ENCODE data around the gene DMKN.

The DMKN gene, protein sequence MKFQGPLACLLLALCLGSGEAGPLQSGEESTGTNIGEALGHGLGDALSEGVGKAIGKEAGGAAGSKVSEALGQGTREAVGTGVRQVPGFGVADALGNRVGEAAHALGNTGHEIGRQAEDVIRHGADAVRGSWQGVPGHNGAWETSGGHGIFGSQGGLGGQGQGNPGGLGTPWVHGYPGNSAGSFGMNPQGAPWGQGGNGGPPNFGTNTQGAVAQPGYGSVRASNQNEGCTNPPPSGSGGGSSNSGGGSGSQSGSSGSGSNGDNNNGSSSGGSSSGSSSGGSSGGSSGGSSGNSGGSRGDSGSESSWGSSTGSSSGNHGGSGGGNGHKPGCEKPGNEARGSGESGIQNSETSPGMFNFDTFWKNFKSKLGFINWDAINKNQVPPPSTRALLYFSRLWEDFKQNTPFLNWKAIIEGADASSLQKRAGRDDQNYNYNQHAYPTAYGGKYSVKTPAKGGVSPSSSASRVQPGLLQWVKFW

DNA sequence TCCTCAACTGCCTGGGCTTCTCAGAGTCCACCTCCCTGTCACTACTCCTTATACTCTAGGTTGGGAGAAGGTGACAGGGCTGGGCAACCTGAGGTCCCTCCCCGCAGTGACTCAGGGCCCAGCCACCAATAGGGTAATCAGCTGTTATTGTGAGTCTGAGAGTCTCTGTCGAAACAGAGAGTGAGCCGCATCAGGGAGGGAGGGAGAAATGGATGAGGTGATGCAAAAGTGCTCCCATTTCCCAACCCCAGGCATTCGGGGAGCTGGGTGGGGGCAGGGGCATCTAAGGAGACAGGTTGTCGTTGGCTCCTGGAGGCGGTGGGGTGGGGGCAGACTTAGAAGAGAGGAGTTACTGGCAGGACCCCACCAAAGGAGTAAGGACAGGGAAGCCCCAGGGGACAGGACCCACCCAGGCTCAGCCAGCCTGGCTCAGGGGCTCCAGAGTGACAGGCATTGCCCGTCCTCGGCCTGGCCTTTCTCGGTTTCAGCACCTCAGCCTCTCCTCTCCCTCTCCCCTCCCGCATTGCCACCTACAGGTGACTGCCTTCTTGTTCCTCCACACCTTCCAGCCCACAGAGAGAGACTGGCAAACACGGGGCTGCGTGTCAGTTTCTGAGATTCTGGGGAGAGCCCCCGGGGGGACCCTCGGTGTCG lies at the start of gene DMKN:
DMKN (minus strand) TSS at position 22 of the 654 bp plus-strand sequence. CDS start 174 bp downstream, outside the sequence.
- DNase-seq (ENCODE audit: low read depth in 2 of 2, low spot score in 1 of 2): no peak

DNA sequence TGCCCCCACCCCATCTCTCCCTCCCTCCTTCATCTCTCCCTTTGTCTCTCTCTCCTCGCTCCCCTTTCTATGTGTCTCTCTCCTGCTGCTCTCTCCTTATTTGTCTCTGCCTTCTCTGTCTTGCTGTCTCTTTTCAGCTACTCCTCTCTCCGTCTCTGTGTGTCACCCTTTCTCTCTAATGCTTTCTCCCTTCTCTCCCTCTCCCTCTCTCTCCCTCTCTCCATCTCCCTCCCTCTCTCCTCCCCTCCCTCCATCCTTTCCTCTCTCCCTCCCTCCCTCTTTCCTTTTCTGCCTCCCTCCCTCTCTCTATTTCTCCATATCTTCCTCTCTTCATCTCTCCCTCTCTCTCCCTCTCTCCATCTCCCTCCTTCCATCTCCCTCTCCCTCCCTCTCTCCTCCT lies 49.3 kb upstream of the DMKN start:
- no peak for DNase-seq (ENCODE audit: low read depth in 2 of 2, low spot score in 1 of 2)

DNA sequence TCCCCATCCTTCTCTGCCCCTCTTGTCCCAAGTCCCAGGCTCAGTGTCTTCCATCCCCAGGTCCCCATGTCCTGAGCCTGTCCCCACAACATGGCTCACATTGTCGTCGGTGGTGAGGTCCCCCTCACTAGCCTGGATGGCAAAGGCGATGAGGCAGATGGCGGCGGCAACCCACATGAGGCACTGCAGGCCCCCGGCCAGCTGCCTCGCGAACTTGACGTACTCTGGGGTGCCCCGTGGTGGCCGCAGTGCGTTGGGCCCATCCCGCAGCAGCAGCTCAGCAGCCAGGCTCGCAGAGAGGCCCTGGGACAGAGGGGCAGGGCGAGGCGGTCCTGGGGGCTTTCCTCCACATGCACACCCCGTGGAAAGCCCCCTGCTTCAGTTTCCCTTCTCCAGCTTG lies 48.9 kb upstream of the DMKN start:
- no peak for DNase-seq (ENCODE audit: low read depth in 2 of 2, low spot score in 1 of 2)

DNA sequence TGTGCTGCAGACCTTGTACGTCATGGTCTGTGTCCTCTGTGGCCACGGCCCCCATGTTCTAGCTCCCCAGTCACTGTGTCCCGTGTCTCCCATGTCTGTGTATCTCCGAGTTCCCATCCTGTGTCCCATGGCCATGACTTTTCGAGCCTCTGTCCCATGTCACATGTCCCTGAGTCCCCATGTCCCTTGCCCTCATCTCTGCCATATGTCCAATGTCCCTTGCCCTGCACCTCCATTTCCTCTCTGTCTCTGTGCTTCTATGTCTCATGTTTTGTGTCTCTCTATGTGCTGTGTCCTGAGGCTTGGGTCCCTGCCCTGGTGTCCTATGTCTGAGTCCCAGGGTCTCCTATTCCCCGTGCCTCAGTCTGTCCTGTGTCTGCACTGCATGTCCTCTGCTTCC lies 48.0 kb upstream of the DMKN start:
- DNase-seq (ENCODE audit: low read depth in 2 of 2, low spot score in 1 of 2): no peak

DNA sequence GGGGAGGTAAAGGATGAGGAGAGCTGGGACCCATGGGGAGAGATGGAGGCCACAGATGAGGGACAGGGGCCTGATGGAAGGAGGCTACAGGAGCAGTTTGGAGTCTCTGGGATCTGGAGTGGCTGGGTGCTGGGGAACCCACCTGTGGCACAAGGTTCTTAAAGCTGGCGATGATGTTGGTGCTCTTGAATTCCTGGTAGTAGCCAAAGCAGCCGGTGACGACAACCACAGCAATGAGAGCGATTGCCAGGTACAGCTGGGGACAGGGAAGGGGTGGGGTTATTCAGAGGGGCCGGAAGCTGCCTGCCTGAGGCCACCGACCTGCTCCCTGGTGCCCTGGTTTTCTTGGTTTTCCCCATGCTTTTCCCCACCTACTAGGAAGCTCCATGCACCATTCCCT lies 47.2 kb upstream of the DMKN start:
- DNase-seq (ENCODE audit: low read depth in 2 of 2, low spot score in 1 of 2): no peak

DNA sequence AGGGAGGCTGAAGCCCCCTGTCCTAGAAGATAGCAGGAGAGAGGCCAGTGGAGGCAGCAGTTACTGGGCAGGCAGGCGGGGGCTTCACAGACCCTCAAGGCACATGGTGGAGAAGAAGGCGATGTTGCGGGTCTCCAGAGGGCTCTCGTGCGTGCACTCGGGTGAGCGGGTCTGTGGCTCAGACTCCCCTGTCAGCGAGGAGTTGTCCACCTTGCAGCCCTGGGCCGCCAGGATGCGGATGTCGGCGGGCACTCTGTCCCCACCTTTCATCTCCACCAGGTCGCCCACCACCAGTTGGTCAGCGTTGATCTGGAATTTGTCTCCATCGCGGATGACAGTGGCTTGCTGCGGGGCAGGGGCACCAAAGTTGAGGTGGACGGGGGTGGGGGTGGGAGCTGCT lies 46.8 kb upstream of the DMKN start:
- no peak for DNase-seq (ENCODE audit: low read depth in 2 of 2, low spot score in 1 of 2)

DNA sequence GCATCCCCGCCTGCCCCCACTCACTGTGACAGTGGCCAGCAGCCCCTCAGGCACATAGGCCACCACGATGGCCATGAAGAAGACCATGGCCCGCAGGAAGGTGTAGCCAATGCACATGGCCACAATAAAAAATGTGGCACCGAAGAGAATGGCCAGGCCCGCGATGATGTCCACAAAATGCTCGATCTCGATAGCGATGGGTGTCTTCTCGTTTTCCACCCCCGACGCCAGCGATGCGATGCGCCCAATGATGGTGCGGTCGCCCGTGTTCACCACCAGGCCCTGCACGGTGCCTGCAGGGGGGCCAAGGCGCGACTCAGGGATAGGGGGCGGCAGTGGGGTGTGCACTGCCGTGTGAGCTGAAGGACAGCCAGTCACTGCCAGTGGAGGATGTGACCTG lies 46.3 kb upstream of the DMKN start:
- no peak for DNase-seq (ENCODE audit: low read depth in 2 of 2, low spot score in 1 of 2)

DNA sequence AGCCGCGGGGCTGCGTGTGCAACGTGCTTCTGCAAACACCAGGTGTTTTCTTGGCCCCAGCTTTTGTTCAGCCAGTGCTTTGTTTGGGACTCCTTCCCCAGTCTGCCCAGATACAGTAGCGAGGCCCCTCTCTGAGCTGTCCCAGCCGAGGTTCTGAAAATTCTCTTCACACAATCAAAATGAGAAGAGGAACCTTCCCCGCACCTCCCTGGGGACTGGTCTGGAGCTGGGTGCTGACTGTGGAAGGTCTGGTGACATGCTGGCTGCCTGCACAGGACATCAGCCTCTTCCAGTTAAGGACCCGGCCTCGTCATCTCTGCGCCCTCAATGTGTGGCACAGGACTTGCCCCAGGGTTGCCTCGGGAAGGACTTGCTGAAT lies 45.8 kb upstream of the DMKN start:
- no peak for DNase-seq (ENCODE audit: low read depth in 2 of 2, low spot score in 1 of 2)

DNA sequence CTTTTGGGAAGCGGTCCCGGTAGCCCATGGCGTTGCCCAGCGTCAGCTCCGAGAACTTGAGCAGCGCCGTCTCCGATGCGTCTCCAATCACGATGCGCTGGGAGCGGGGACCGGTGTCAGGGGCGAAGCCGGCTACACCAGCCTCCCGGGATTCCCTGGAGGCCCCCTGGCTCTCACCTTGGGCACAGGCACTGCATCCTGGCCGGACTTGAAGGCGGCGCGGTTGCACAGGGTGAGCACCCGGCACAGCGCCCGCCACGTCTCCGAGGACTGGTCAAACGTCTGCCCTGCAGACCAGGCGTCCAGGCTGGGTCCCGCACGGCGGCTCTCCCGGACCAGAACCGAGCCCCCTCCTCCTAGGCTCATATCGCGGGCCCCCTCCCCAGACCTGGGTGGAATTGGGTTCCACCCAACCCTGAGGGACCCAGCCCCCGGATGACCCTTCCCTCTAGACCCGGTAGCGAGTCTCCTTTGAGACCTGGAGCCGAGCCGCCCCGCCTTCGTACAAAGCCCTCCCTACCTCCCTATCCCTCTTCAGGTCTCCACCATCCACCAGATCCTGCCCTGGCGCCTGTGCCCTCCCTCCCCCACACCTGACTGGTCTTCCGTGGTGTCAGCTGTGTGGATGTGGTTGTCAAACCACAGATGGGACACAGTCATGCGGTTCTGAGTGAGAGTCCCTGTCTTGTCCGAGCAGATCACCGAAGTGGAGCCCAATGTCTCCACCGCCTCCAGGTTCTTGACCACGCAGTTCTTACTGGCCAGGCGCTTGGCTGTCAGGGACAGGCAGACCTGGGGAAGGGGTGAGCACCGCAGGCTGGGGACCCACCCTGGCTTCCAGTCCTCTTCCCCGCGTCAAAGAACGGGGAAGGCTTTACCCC lies 45.2 kb upstream of the DMKN start:
- no peak for DNase-seq (ENCODE audit: low read depth in 2 of 2, low spot score in 1 of 2)

DNA sequence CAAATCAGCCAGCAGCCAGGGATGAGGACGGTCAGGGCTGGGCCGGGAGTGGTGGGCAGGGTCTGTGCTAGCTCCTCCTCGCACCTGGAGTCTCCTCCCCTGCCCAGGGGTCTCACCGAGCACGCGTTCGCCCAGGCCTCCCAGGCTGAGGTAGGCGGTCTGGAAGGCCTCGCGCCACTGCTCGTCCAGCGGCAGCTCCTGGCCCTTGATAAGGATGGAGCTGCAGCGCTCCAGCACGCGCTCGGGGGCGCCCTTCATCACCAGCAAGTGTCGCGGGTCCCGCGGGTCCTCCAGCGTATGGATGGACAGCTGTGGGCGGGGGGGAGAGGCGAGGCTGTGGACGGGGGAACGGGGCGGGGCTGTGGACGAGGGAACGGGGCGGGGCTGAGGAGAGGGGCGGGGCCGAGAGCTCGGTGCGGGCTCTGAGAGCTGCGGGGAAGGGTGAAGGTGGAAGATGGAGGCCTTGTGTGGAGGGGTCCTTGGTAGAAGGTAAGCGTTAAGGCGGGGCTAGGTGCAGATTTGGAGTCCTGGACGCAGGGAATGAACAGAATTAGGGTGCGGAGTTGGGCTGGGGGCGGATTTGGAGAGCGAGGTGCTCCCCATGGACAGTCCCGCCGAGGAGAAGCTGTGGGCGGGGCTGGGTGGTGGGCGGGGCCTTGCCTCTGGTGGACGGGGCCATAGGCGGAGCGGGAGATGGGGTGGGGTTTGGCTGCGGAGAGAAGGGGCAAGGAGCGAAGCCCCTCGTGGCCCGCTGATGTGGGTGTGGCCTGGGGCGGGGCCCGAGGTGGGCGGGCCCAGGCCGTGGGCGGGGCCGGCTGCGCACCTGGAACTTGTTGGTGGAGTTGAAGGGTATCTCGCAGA lies 44.3 kb upstream of the DMKN start:
- no peak for DNase-seq (ENCODE audit: low read depth in 2 of 2, low spot score in 1 of 2)

DNA sequence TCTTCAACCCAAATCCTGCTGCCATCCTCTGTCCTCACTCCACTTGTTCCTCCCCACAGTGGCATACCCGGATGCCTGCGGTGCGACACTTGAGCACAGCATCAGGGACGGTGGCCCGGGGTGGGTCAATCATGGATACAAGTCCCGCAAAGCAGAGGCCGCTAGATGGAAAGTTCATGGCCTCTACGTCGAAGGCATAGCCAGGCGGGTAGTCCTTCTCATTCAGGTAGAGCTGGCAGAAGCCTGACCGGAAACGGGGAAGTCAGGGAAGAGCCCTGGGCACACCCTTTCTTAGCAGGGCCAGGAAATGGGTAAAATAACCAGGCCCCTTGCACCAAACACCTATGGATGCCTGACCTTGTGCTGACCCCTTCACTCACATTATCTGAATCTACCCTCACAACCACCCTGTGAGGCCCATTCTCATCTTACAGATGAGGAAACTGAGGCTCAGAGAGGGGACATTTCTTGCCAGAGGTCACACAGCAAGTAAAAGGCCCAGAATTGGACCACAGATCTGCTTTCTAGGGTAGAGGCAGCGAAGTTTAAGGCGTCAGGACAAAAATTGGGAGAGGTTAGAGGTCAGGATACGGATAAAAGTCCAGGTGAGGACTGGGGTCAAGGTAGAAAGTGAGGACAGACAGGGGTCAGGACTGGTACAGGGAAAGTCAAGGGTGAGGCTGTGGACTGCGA lies 43.5 kb upstream of the DMKN start:
- DNase-seq (ENCODE audit: low read depth in 2 of 2, low spot score in 1 of 2): no peak

DNA sequence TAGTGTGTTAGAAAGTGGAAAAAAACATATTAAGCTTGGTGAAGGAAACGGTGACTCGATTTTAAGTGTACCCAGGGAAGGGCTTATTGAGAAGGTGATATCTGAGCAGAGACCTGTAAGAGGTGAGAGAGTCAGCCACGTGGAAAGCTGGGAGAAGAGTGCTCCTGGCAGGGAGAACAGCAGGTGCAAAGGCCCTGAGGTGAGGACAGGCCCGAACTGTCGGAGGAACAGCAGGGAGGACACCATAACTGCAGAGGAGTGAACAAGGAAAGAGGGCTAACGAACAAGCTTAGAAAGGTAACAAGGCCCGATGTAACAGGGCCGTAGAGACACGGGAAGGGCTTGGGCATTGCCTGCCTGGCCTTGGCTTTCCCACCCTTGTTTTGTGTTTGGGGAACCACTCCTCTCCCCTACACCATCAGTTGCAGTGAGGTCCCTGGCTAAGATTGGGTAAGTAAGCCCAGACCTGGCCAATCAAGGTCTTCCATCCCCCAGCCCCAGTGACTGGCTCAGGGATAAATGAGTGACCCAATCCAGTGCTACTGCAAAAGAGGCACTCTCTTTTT lies 42.7 kb upstream of the DMKN start:
- DNase-seq (ENCODE audit: low read depth in 2 of 2, low spot score in 1 of 2): no peak

DNA sequence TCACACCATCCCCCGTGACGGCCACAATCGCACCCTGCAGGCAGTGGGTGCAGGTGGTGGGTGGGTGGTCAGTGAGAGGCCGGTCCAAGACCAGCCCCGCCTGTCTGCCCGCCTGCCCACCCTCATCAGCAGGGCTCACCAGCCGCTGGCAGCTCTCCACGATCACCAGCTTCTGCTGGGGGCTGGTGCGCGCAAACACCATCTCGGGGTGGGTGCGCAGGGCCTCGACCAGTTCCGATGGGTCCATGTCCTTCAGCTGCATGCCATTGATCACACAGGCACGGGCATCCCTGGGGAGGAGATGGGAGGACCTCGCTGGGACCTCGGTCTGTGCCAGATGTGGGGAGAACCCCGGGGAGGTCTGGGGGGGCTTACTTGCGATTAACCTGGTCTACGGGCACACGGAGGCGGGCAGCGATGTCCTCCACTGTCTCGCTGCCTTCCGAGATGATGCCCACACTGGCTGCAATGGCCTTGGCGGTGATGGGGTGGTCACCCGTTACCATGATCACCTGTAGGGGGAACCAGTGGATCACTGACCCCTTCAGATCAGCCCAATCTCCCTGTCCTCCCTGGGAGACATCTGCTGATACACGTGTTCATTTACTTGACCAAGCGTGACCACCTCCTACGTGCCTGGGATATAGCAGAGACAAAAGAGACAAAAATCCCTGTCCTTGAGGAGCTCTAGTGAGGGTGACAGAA lies 42.0 kb upstream of the DMKN start:
- DNase-seq (ENCODE audit: low read depth in 2 of 2, low spot score in 1 of 2): no peak

DNA sequence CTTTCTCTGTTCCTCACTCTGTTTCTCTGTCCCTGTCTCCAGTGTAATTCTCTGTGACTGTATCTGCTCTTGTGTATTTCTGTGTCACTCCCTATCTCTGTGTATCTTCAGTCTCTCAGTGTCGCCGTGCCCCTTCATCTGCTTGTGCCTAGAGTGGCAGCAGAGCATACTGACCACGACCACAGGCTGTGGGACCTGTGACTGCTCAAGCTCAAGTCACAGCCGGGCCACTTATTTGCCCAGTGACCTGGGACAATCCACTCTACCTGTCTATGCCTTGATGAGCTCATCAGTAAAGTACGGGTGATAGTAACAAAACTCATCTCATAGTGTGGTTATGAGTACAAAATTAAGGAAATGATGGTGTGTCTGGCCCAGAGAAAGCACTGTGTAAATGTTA lies 40.6 kb upstream of the DMKN start:
- DNase-seq (ENCODE audit: low read depth in 2 of 2, low spot score in 1 of 2): no peak

DNA sequence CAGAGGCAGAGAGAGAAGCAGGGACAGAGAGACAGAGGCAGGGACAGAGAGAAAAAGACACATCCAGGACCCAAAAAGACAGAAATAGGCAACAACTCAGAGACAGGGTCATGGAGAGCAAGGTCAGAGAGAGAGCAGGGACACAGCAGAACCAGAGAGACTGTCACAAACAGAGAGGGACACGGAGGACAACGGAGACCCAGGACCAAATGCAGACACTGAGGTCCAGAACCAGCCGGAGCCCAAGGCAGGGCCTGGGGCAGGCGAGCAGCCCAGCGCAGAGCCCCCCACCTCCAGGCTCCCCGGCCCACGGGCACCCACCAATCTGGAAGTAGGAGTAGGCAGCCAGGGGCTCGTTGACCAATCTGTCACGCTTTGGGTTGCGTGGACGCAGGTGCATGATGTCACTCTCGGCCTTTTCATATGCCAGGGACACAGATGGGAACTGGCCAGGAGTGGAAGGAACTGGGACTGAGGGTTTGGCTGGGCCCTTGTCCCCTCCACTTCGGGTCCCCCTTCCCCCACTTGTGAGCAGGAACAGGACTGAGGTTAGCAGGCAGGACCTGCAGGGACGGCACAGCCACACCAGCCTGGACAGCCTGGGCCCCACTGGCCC lies 40.0 kb upstream of the DMKN start:
- no peak for DNase-seq (ENCODE audit: low read depth in 2 of 2, low spot score in 1 of 2)

DNA sequence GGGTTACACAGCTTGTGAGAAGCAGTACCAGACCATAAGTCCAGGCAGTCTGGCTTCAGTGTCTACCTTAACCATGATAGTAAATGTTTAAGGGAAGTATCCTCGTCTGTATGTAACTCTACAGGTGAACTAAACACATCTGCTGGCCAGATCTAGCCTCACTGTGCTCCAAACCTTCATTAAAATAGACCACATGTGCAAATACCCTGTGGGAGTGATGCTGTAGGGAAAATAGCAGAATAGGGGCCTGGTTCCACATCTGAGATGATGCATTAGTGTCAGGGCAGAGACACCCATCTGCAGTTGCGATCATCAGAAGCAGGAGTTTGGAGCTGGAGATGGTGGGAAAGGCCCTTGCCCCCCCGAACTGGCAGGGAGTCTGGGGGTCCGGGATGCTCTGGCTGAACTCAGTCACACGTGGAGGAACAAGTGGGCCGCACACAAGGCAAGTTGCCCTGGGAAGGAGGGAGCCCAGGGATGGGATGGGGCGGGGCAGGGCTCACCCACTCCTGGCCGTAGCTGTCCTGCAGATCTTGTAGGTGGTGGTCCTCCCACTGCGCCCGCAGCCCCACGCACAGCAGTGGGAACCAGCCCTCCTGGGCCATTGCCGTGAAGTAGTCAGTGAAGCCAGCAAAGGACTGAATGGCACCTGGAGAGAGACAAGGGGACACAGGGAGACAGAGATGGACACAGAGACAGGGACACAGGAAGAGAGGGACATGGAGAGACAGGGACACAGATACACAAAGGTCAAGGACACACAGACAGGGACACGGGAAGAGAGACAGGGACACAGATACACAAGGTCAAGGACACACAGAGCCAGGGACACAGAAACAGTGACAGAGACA lies 39.3 kb upstream of the DMKN start:
- no peak for DNase-seq (ENCODE audit: low read depth in 2 of 2, low spot score in 1 of 2)

DNA sequence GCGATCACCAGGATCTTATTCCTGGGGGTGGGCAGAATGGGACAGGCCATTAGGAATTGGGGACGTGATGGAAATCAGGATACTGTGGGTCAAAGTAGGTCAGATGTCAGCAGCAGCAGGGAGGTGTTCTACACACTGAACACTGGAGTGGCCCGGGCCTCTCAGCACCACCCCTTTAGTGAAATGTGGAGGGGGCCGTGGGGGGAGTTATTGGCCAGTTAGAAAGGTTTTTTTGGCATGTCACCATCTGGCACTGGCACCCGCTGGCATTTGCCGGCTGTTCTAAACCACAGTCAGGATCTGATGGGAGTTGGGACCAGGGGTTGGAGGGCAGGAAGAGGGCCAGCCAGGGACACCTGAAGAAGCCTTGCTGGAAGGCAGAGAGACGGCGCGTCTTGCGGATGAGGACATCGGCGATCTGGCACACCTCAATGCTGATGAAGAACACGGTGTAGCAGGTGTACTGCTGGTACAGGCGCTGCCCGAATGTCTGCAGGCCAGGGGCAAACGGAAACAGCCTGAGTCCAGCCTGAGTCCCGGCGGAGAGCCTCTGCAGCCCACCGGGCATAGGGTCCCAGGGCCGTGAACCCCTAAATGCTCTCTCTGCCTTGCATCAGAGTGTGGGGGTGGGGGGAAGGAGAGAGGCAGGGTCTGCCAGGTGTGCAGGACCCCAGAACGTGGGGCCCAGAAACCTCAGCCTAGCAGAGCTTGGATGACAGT lies 37.8 kb upstream of the DMKN start:
- no peak for DNase-seq (ENCODE audit: low read depth in 2 of 2, low spot score in 1 of 2)
